Measurements from ENCODE around the gene VWA2.

VWA2 gene

GRCh38 chr10:114246679-114247305, 7.7 kb downstream of the VWA2 start:
- no peak for DNase-seq

GRCh38 chr10:114250236-114250635, 11.2 kb downstream of the VWA2 start:
- no peak for DNase-seq

GRCh38 chr10:114250716-114251115, 11.7 kb downstream of the VWA2 start:
- no peak for DNase-seq

GRCh38 chr10:114252092-114252491, 13.0 kb downstream of the VWA2 start:
- no peak for DNase-seq

- DNase-seq, result no peak
Measured at GRCh38 chr10:114252883-114253282, 13.8 kb downstream of the VWA2 start.

GRCh38 chr10:114255227-114255626, 16.2 kb downstream of the VWA2 start:
- DNase-seq, result no peak

GRCh38 chr10:114256008-114256765, 17.1 kb downstream of the VWA2 start:
- DNase-seq, result no peak

GRCh38 chr10:114256822-114257221, 17.8 kb downstream of the VWA2 start:
- no peak for DNase-seq

- DNase-seq, result no peak
Measured at GRCh38 chr10:114257498-114257897, 18.4 kb downstream of the VWA2 start.

- peak in 2 of 6 experiments; percentile 7 to 8 for DNase-seq
Measured at GRCh38 chr10:114258274-114258840, 19.3 kb downstream of the VWA2 start.

- DNase-seq, result no peak
Measured at GRCh38 chr10:114259824-114260223, 20.8 kb downstream of the VWA2 start.

- no peak for DNase-seq
Measured at GRCh38 chr10:114260366-114260765, 21.3 kb downstream of the VWA2 start.

- no peak for DNase-seq
Measured at GRCh38 chr10:114261076-114261475, 22.0 kb downstream of the VWA2 start.

- DNase-seq, result no peak
Measured at GRCh38 chr10:114262496-114262895, 23.4 kb downstream of the VWA2 start.

GRCh38 chr10:114265392-114266053, 26.5 kb downstream of the VWA2 start:
- no peak for DNase-seq

- DNase-seq, result no peak
Measured at GRCh38 chr10:114266521-114266920, 27.5 kb downstream of the VWA2 start.

- no peak for DNase-seq
Measured at GRCh38 chr10:114271075-114271778, 32.2 kb downstream of the VWA2 start.

- DNase-seq, result no peak
Measured at GRCh38 chr10:114271779-114272167, 32.7 kb downstream of the VWA2 start.

- no peak for DNase-seq
Measured at GRCh38 chr10:114272696-114273095, 33.6 kb downstream of the VWA2 start.

- no peak for DNase-seq
Measured at GRCh38 chr10:114273910-114274309, 34.9 kb downstream of the VWA2 start.

- no peak for DNase-seq
Measured at GRCh38 chr10:114274616-114275453, 35.8 kb downstream of the VWA2 start.

- no peak for DNase-seq
Measured at GRCh38 chr10:114276066-114276465, 37.0 kb downstream of the VWA2 start.
